Measurements from ENCODE around the gene TMEM229B.

The TMEM229B gene

GRCh38 chr14:67490196-67490595, 1.7 kb upstream of the TMEM229B start:
- no peak for DNase-seq (ENCODE audit: low read depth in 2 of 2, low spot score in 1 of 2)

DNA sequence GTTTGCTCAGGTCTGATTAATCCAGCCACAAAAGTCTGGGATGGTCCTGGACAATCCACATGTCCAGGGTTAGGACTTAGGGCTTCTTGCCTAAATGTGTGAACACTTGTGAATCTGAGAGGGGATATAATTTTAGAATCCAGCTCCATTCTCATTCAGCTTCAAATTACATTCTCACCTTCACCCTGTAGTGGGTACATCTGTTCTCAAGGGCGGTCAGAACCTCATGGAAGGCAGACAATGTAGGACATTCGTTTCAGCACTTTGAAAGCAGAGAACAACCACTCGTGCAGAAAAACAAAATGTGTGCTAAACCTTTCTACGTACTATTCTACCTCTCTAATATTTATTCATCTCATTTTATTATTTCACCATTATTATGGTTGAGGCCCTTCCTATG, 1.2 kb downstream of the TMEM229B start:
- no peak for DNase-seq (ENCODE audit: low read depth in 2 of 2, low spot score in 1 of 2)

- no peak for DNase-seq (ENCODE audit: low read depth in 2 of 2, low spot score in 1 of 2)
These were observed 1.6 kb downstream of the TMEM229B start for GRCh38 chr14:67486890-67487289.

GRCh38 chr14:67485501-67486095, 2.9 kb downstream of the TMEM229B start:
- DNase-seq (ENCODE audit: low read depth in 2 of 2, low spot score in 1 of 2): no peak

- DNase-seq (ENCODE audit: low read depth in 2 of 2, low spot score in 1 of 2): no peak
These were observed 4.8 kb downstream of the TMEM229B start for GRCh38 chr14:67483579-67484285.

GRCh38 chr14:67482231-67483164, 6.0 kb downstream of the TMEM229B start:
- DNase-seq (ENCODE audit: low read depth in 2 of 2, low spot score in 1 of 2): no peak

GRCh38 chr14:67480011-67480410, 8.5 kb downstream of the TMEM229B start:
- DNase-seq (ENCODE audit: low read depth in 2 of 2, low spot score in 1 of 2): no peak

- DNase-seq (ENCODE audit: low read depth in 2 of 2, low spot score in 1 of 2): no peak
These were observed 9.8 kb downstream of the TMEM229B start for GRCh38 chr14:67478800-67479084.

DNA sequence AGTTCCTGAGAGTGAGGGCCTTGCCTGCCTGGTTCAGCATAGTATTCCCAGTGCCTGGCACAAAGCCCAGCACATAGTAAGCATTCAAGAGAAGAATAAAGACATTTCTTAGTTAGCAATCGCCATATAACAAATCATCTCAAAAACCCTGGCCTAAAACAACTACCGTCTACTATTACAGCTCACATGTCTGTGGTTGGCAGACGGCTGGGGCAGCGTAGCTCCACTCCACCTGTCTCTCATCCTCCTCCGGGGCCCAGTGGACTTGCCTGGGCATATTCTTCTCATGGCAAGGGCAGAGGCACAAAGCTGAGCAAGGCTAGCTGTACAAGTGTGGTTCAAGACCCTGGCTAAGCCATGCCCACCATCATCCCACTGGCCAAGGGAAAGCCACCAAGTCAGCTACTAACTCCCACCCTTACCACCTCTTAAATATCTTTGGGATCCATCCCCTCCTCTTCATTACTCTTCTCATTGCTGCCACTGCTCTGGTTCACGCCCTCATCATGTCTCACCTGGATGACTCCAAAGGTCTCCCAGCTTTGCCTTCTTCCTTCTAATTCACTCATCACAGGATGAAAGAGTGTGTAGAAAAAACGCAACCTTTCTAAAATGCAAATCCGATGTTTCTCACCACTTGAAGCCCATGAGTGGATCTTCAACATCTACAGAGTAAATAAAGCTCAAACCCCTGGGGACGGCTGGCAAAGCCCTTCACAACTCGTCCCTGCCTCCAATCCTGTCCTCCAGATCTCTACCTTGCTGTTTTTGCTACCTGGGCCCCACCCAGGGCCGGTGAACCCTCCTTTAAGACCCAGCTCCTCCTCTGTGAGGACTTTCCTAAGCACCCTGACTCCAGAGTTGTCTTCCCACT, 10.4 kb downstream of the TMEM229B start:
- no peak for DNase-seq (ENCODE audit: low read depth in 2 of 2, low spot score in 1 of 2)

GRCh38 chr14:67474366-67474765, 14.2 kb downstream of the TMEM229B start:
- no peak for DNase-seq (ENCODE audit: low read depth in 2 of 2, low spot score in 1 of 2)

- no peak for DNase-seq (ENCODE audit: low read depth in 2 of 2, low spot score in 1 of 2)
These were observed 15.0 kb downstream of the TMEM229B start for GRCh38 chr14:67473290-67474082.

DNA sequence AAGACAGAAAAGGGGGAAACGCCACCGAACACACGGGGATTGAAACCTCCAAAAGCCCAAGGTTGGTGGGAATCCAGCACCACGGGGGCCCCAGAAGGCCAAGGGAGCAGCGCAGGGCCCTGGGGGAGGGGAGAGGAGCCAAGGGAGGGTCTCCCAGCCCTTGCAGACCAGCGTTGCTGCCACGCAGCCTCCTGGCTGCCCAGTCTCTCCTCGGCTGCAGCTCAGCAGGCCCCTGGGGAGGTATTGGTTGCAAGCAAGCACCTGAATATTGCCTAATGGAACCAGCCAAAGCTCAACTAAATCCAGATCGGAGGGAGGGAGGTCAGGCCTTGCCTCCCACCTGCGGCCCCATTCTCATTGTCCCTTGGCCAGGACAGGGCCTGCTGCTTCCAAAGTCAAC, 15.8 kb downstream of the TMEM229B start:
- DNase-seq (ENCODE audit: low read depth in 2 of 2, low spot score in 1 of 2): no peak

DNA sequence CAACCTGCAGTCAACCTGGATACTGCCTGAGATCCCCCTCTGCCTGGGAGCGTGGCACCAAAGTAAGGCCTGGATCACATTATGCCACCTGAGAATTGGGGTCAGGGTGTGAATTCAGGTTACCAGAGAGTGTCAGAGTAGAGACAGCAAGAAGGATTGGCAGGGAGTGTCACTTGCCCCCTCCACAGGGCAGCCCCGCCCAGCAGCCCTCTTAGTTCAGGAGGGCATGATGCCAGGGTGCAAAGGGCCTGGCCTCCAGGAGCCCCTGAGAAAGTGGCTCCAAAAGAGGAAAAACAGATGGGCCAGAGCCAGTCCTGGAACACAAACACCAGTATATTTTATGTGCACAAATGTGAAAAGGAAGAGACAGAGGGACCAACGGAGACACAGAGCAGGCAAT, 18.6 kb downstream of the TMEM229B start:
- no peak for DNase-seq (ENCODE audit: low read depth in 2 of 2, low spot score in 1 of 2)

DNA sequence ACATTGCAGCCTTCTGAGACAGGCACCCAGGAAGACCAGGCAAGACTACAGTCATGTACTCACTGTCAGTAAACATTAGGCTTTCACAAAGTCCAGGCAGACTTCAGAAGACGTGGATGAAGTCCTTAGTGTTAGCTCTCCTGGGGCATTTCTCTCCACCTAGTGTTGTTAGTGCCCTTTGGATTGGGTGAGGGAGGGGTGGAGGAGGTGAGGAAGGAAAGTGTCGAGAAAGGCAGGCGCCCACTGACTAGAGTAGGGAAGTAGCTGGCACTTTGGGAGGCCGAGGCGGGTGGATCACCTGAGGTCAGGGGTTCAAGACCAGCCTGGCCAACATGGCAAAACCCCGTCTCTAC, 20.2 kb downstream of the TMEM229B start:
- DNase-seq (ENCODE audit: low read depth in 2 of 2, low spot score in 1 of 2): no peak

GRCh38 chr14:67467134-67467533, 21.4 kb downstream of the TMEM229B start:
- DNase-seq (ENCODE audit: low read depth in 2 of 2, low spot score in 1 of 2): no peak

- no peak for DNase-seq (ENCODE audit: low read depth in 2 of 2, low spot score in 1 of 2)
These were observed 23.6 kb downstream of the TMEM229B start for GRCh38 chr14:67464879-67465278.

GRCh38 chr14:67464377-67464776, 24.1 kb downstream of the TMEM229B start:
- DNase-seq (ENCODE audit: low read depth in 2 of 2, low spot score in 1 of 2): no peak

DNA sequence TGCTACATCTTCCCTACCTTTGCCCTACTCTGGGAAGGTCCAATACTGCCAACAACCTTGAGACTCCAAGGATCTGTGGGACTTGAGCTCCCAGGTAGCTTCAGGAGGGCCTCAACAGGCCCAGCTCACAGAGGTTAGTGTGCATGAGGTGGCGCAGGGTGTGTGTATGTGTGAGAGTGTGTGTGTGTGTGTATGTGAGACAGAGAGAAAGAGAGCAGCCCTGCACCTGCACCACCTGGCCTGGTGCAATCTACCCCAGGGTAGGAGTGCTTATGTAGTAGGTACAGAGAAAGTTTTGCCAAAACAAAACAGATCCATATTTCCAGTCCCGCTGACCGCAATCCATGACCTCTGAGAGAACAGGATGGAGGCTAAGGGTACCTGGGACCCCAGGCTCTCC, 24.6 kb downstream of the TMEM229B start:
- no peak for DNase-seq (ENCODE audit: low read depth in 2 of 2, low spot score in 1 of 2)

GRCh38 chr14:67461996-67462395, 26.5 kb downstream of the TMEM229B start:
- DNase-seq (ENCODE audit: low read depth in 2 of 2, low spot score in 1 of 2): no peak

- DNase-seq (ENCODE audit: low read depth in 2 of 2, low spot score in 1 of 2): no peak
These were observed 27.1 kb downstream of the TMEM229B start for GRCh38 chr14:67461341-67461985.

All from stimulated activated CD8-positive, alpha-beta memory T cell treated with anti-CD3 and anti-CD28 coated beads, Interleukin-4, amount 100 ng/mL, for 4 hours (primary cell).